Duodenal mucosa (tissue), 2 donors: ENCODE data around the gene ICE1.
"Not testable (repeated sequence)": the region's sequence is repeated elsewhere in the genome, so short reads cannot be mapped to it uniquely, and the experiment has no call there.

Source experiments
- H3K27ac ChIP-seq: one replicate; pipeline ENCODE4 v1.7.0; 2013; ENCODE audit warnings: low read depth, low read length
- H3K27me3 ChIP-seq, 2 donors: one replicate each; pipeline ENCODE4 v1.7.0; 2013; ENCODE audit warnings: low read length in 2 of 2, control low read depth in 1 of 2; ENCODE audit not compliant: insufficient read depth in 2 of 2, control insufficient read depth in 1 of 2
- H3K36me3 ChIP-seq, 2 donors: one replicate each; pipeline ENCODE4 v1.7.0; 2013; ENCODE audit warnings: low read length in 2 of 2, control low read depth in 1 of 2; ENCODE audit not compliant: insufficient read depth in 2 of 2, control insufficient read depth in 1 of 2
- H3K4me1 ChIP-seq, 2 donors: one replicate each; pipeline ENCODE4 v1.7.0; 2013; ENCODE audit warnings: low read length in 2 of 2, control low read depth in 1 of 2; ENCODE audit not compliant: insufficient read depth in 2 of 2, control insufficient read depth in 1 of 2
- H3K4me3 ChIP-seq, 2 donors: one replicate each; pipeline ENCODE4 v1.7.0; 2013; ENCODE audit warnings: low read length in 2 of 2, low read depth in 1 of 2
- H3K9ac ChIP-seq, 2 donors: one replicate each; pipeline ENCODE4 v1.7.0; 2013; ENCODE audit warnings: low read length in 2 of 2, low read depth in 1 of 2
- H3K9me3 ChIP-seq, 2 donors: one replicate each; pipeline ENCODE4 v1.7.0; 2013; ENCODE audit warnings: low read length in 2 of 2, control low read depth in 1 of 2; ENCODE audit not compliant: control insufficient read depth in 1 of 2

Gene ICE1

GRCh38 chr5:5401095-5401494 is 21.4 kb upstream of the ICE1 start:
- Histone ChIP-seq H3K27ac (no peak overlapping the region), H3K27me3 (no peaks in the 10 kb centered on the region), H3K9me3 (no peaks in the 10 kb centered on the region), H3K9ac (no peak overlapping the region), H3K36me3 (no peaks in the 10 kb centered on the region), H3K4me1 (no peaks in the 10 kb centered on the region), H3K4me3 (no peak overlapping the region)

GRCh38 chr5:5403741-5404140 is 18.7 kb upstream of the ICE1 start:
- Histone ChIP-seq H3K4me3 (no peak overlapping the region), H3K36me3 (no peaks in the 10 kb centered on the region), H3K9me3 (peaks cover 3 to 4% of the 10 kb centered on the region in 2 donors), H3K27me3 (no peaks in the 10 kb centered on the region), H3K4me1 (no peaks in the 10 kb centered on the region), H3K9ac (no peak overlapping the region), H3K27ac (no peak overlapping the region)

GRCh38 chr5:5404381-5404780 is 18.1 kb upstream of the ICE1 start:
- H3K4me1 ChIP-seq: no peaks in the 10 kb centered on the region
- no peaks in the 10 kb centered on the region for H3K36me3 ChIP-seq
- no peak overlapping the region for H3K9ac ChIP-seq
- H3K27me3 ChIP-seq: no peaks in the 10 kb centered on the region
- no peak overlapping the region for H3K27ac ChIP-seq
- H3K9me3 ChIP-seq: peaks cover 9% of the 10 kb centered on the region in 2 donors
- no peak overlapping the region for H3K4me3 ChIP-seq

GRCh38 chr5:5405441-5405840 is 17.0 kb upstream of the ICE1 start:
- Histone ChIP-seq H3K4me3 (no peak overlapping the region), H3K4me1 (no peaks in the 10 kb centered on the region), H3K27ac (no peak overlapping the region), H3K9me3 (peaks cover 13 to 16% of the 10 kb centered on the region in 2 donors), H3K27me3 (no peaks in the 10 kb centered on the region), H3K9ac (no peak overlapping the region), H3K36me3 (no peaks in the 10 kb centered on the region)

- Histone ChIP-seq H3K27ac (no peak overlapping the region), H3K9me3 (peaks cover 13 to 16% of the 10 kb centered on the region in 2 donors), H3K36me3 (no peaks in the 10 kb centered on the region), H3K4me1 (no peaks in the 10 kb centered on the region), H3K27me3 (no peaks in the 10 kb centered on the region), H3K9ac (no peak overlapping the region), H3K4me3 (no peak overlapping the region)
These were observed 14.6 kb upstream of the ICE1 start for GRCh38 chr5:5407924-5408323.

- H3K9ac ChIP-seq: no peak overlapping the region
- H3K27me3 ChIP-seq: no peaks in the 10 kb centered on the region
- H3K27ac ChIP-seq: no peak overlapping the region
- peaks cover 13 to 16% of the 10 kb centered on the region in 2 donors for H3K9me3 ChIP-seq
- no peak overlapping the region for H3K4me3 ChIP-seq
- no peaks in the 10 kb centered on the region for H3K4me1 ChIP-seq
- no peaks in the 10 kb centered on the region for H3K36me3 ChIP-seq
These were observed 13.2 kb upstream of the ICE1 start for GRCh38 chr5:5409151-5409810.

- H3K9ac ChIP-seq, H3K27ac ChIP-seq, H3K4me3 ChIP-seq, H3K27me3 ChIP-seq, H3K4me1 ChIP-seq, H3K36me3 ChIP-seq: not testable (repeated sequence)
- H3K9me3 ChIP-seq: peaks cover 8 to 12% of the 10 kb centered on the region in 2 donors
These were observed 8.6 kb upstream of the ICE1 start for GRCh38 chr5:5413856-5414255.

GRCh38 chr5:5414999-5415398 is 7.5 kb upstream of the ICE1 start:
- Histone ChIP-seq H3K4me1 (peaks cover 0 to 5% of the 10 kb centered on the region in 2 donors), H3K4me3 (no peak overlapping the region), H3K27ac (no peak overlapping the region), H3K9ac (no peak overlapping the region), H3K36me3 (no peaks in the 10 kb centered on the region), H3K27me3 (no peaks in the 10 kb centered on the region), H3K9me3 (peaks cover 0 to under 1% of the 10 kb centered on the region in 2 donors)

- no peaks in the 10 kb centered on the region for H3K9me3 ChIP-seq
- H3K9ac ChIP-seq: no peak overlapping the region
- no peaks in the 10 kb centered on the region for H3K27me3 ChIP-seq
- no peak overlapping the region for H3K27ac ChIP-seq
- no peak overlapping the region for H3K4me3 ChIP-seq
- H3K36me3 ChIP-seq: no peaks in the 10 kb centered on the region
- peaks cover 10 to 16% of the 10 kb centered on the region in 2 donors for H3K4me1 ChIP-seq
These were observed 5.7 kb upstream of the ICE1 start for GRCh38 chr5:5416733-5417132.

GRCh38 chr5:5418006-5418405 is 4.5 kb upstream of the ICE1 start:
- Histone ChIP-seq H3K9me3 (no peaks in the 10 kb centered on the region), H3K4me1 (peaks cover 10 to 16% of the 10 kb centered on the region in 2 donors), H3K36me3 (no peaks in the 10 kb centered on the region), H3K9ac (no peak overlapping the region), H3K27me3 (no peaks in the 10 kb centered on the region), H3K4me3 (no peak overlapping the region), H3K27ac (no peak overlapping the region)
